ENCODE results near the gene ABCA8. TPM values are rescaled to one million over a fixed set of nuclear protein-coding genes. Genes with fewer than 3 reads are reported as not detected.

Gene ABCA8
- total RNA-seq, 1 donor from 2014 or later = 1.5 TPM

GRCh38 chr17:68850749-68851510 lies 104.3 kb downstream of the ABCA8 start:
- no peaks in the 10 kb centered on the region for H3K27me3 Mint-ChIP-seq (ENCODE audit: low read depth)
- TF ChIP-seq CTCF (IDR thresholded peaks at IDR 0.05) = no peak
- no peak overlapping the region for H3K4me3 Mint-ChIP-seq (ENCODE audit: unreplicated experiment)
- H3K4me1 Mint-ChIP-seq (ENCODE audit: low read depth) = peaks cover 2% of the 10 kb centered on the region
- H3K9me3 Mint-ChIP-seq (ENCODE audit: low read depth) = peaks cover 6% of the 10 kb centered on the region
- H3K27ac Mint-ChIP-seq (ENCODE audit: unreplicated experiment) = no peak overlapping the region
- no peak for DNase-seq (ENCODE audit: low spot score)
- H3K36me3 Mint-ChIP-seq (ENCODE audit: low read depth) = no peaks in the 10 kb centered on the region

- Mint-ChIP-seq H3K27me3 (ENCODE audit: low read depth) (no peaks in the 10 kb centered on the region), H3K4me1 (ENCODE audit: low read depth) (peaks cover 2% of the 10 kb centered on the region), H3K9me3 (ENCODE audit: low read depth) (peaks cover 12% of the 10 kb centered on the region), H3K27ac (ENCODE audit: unreplicated experiment) (no peak overlapping the region), H3K36me3 (ENCODE audit: low read depth) (no peaks in the 10 kb centered on the region), H3K4me3 (ENCODE audit: unreplicated experiment) (no peak overlapping the region)
- TF ChIP-seq CTCF (IDR thresholded peaks at IDR 0.05) = no peak
- no peak for DNase-seq (ENCODE audit: low spot score)
Observed at GRCh38 chr17:68849673-68850610, 105.2 kb downstream of the ABCA8 start.

GRCh38 chr17:68847711-68848110 lies 107.5 kb downstream of the ABCA8 start:
- Mint-ChIP-seq H3K27ac (ENCODE audit: unreplicated experiment) (no peak overlapping the region), H3K27me3 (ENCODE audit: low read depth) (peaks cover 4% of the 10 kb centered on the region), H3K9me3 (ENCODE audit: low read depth) (peaks cover 12% of the 10 kb centered on the region), H3K36me3 (ENCODE audit: low read depth) (no peaks in the 10 kb centered on the region), H3K4me1 (ENCODE audit: low read depth) (peaks cover 2% of the 10 kb centered on the region), H3K4me3 (ENCODE audit: unreplicated experiment) (no peak overlapping the region)
- TF ChIP-seq CTCF (IDR thresholded peaks at IDR 0.05) = no peak
- DNase-seq (ENCODE audit: low spot score) = no peak

GRCh38 chr17:68843522-68843921 lies 111.7 kb downstream of the ABCA8 start:
- H3K36me3 Mint-ChIP-seq (ENCODE audit: low read depth) = no peaks in the 10 kb centered on the region
- no peak for DNase-seq (ENCODE audit: low spot score)
- H3K4me1 Mint-ChIP-seq (ENCODE audit: low read depth) = no peaks in the 10 kb centered on the region
- no peak for TF ChIP-seq CTCF (IDR thresholded peaks at IDR 0.05)
- H3K4me3 Mint-ChIP-seq (ENCODE audit: unreplicated experiment) = no peak overlapping the region
- H3K27me3 Mint-ChIP-seq (ENCODE audit: low read depth) = peaks cover 4% of the 10 kb centered on the region
- peaks cover 8% of the 10 kb centered on the region for H3K9me3 Mint-ChIP-seq (ENCODE audit: low read depth)
- no peak overlapping the region for H3K27ac Mint-ChIP-seq (ENCODE audit: unreplicated experiment)

GRCh38 chr17:68840073-68840472 lies 115.1 kb downstream of the ABCA8 start:
- no peak overlapping the region for H3K4me3 Mint-ChIP-seq (ENCODE audit: unreplicated experiment)
- no peak for DNase-seq (ENCODE audit: low spot score)

More at GRCh38 chr17:68840073-68840472, 115.1 kb downstream of the ABCA8 start:
- Mint-ChIP-seq H3K4me1 (ENCODE audit: low read depth) (peaks cover 2% of the 10 kb centered on the region), H3K27ac (ENCODE audit: unreplicated experiment) (no peak overlapping the region), H3K27me3 (ENCODE audit: low read depth) (peaks cover 4% of the 10 kb centered on the region), H3K36me3 (ENCODE audit: low read depth) (no peaks in the 10 kb centered on the region), H3K9me3 (ENCODE audit: low read depth) (no peaks in the 10 kb centered on the region)
- no peak for TF ChIP-seq CTCF (IDR thresholded peaks at IDR 0.05)
